GM18861 (cell line): ENCODE measurements around the gene NPIPB6.

Experiments
- ATAC-seq: cut with Tn5 transposase; IDR thresholded peaks from one replicate; pipeline ENCODE4 v1.9.1; 2021; ENCODE audit not compliant: unreplicated experiment

The NPIPB6 gene

GRCh38 chr16:28324235-28324886 is 38.9 kb downstream of the NPIPB6 start:
- no peak for ATAC-seq

GRCh38 chr16:28321700-28322411 is 41.5 kb downstream of the NPIPB6 start:
- no peak for ATAC-seq

DNA sequence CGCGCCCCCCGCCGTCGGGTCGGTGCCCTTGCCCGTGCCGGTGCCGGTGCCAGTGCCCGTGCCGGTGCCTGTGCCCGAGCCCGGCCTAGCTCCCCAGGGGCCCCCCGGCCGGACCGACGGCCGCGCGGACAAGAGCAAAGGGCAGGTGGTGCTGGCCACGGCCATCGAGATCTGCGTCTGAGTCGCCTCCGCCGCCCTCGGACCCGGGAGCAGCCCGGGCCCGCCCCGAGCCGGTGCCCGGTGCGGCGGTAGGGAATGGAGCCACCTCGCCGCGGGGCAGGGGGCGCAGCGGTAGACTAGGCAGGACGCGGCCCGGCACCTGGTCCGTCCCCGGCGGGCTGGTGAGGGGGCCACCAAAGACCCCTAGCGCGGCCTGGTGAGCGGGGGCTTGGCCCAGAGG is 42.6 kb downstream of the NPIPB6 start:
- no peak for ATAC-seq

GRCh38 chr16:28320023-28320561 is 43.2 kb downstream of the NPIPB6 start:
- no peak for ATAC-seq

- ATAC-seq: no peak
These were observed 43.8 kb downstream of the NPIPB6 start for GRCh38 chr16:28319476-28320022.

DNA sequence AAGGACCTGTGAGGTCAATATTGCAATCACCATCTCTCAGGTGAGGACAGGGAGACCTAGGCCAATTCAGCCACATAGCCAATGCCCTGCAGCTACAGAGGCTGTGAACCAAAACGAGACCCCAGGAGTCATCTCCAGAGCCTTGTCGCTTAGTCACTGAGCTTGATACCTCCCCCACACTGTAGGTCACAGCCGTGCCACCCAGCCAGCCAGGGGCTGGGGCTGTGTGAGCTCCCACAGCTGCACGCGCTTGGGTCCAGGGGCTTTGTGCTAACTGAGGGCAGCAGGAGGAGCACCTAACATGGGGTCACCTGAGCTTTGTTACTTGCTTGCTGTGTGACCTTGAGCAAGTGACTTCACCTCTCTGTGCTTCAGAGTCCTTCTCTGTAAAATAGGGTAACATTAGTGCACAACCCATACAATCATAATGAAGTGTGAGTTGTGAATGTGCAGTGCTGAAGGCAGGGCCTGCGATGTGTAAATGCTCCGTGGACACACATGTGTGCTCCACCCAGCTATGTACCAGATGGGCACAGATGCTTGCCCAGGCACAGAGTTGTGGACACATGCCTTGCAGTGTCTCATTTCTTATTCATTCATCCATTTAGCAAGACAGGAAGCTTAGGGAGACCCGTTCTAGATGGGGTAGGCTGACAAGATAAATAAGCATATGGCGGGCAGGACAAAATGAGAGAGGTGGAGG is 45.1 kb downstream of the NPIPB6 start:
- ATAC-seq: no peak

DNA sequence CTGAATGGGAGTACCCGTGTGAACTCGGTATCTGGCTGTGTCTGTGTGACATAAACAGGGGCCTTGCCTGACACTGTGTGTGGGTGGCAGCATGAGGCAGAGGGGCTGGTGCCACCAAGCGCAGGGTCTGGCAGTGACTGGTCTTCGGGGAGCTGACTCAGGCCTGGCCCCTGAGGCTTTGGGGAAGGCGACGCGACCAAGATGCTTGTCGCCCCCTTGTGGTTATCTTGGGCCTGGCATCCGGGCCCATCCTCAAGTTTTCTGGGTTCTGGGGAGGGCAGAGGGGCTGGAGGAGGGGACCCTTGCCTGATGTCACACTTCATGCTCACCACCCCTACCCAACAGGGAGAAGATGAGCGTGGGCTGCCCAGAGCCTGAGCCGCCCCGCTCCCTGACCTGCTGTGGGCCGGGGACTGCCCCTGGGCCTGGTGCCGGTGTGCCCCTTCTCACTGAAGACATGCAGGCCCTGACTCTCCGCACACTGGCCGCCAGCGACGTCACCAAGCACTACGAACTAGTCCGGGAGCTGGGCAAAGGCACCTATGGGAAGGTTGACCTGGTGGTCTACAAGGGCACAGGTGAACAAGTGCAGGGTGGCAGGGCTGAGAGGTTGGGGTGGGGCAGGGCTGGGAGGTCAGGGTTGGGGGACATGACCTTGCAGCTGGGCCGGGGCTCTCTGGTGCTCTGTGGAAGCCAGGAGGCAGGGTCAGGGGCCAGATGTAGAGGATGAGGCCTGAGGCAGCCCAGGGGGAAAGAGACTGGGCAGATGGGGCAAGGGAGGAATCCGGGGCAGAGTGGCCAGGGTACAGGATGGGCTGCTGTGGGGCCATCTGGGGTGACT is 46.0 kb downstream of the NPIPB6 start:
- ATAC-seq: no peak

- no peak for ATAC-seq
These were observed 47.3 kb downstream of the NPIPB6 start for GRCh38 chr16:28316054-28316453.

- ATAC-seq: no peak
These were observed 49.7 kb downstream of the NPIPB6 start for GRCh38 chr16:28313587-28313986.

- ATAC-seq: no peak
These were observed 51.0 kb downstream of the NPIPB6 start for GRCh38 chr16:28312327-28312726.

- no peak for ATAC-seq
These were observed 51.4 kb downstream of the NPIPB6 start for GRCh38 chr16:28311913-28312312.

DNA sequence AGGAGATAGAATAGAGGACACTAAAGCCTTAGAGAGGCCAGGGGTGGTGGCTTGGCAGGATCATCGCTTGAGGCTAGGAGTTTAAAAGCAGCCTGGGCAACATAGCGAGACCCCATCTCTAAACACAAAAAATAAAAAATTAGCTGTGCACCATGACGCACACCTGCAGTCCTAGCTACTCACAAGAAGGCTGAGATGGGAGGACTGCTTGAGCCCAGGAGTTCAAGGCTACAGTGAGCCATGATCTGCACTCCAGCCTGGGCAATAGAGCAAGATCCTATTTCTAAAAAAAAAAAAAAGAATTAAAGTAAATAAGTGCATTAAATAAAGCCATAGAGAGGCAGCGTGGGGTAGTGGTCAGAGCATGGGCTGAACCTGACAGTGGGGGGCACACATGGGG is 51.9 kb downstream of the NPIPB6 start:
- ATAC-seq: no peak

GRCh38 chr16:28310796-28311195 is 52.5 kb downstream of the NPIPB6 start:
- ATAC-seq: no peak

GRCh38 chr16:28309811-28310311 is 53.4 kb downstream of the NPIPB6 start:
- no peak for ATAC-seq

DNA sequence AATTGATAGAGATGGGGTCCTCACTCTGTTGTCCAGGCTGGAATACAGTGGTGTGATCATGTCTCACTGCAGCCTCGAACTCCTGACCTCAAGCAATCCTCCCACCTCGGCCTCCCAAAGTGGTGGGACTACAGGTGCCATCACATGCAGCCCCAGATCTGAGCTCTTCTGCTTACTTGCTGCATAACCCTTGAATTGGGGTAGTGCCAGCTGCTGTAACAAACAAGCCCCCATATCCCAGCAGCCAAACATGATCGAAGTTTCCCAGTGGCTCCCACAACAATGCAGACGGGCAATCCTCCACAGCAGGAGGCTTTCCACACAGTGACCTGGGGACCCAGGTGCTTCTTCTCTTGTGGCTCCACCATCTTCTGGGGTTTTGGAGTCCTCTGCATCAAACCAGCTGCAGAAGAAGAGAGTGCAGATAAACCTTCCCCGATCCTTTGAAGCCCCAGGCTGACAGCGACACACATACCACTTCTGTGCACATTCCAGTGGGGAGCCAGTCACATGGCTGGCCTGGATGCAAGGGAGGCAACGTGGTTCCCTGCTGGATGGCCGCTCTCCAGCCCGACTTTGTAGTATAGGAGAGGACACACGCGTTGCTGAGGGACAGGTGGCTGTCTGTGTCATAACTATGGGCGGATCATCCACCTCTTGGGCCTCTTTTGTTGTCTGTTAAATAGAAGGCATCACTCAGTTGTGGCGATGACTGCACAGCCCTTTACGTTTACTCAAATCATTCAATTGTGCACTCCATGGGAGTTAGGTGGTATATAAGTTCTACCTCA is 54.3 kb downstream of the NPIPB6 start:
- no peak for ATAC-seq

- no peak for ATAC-seq
These were observed 55.4 kb downstream of the NPIPB6 start for GRCh38 chr16:28307936-28308335.

DNA sequence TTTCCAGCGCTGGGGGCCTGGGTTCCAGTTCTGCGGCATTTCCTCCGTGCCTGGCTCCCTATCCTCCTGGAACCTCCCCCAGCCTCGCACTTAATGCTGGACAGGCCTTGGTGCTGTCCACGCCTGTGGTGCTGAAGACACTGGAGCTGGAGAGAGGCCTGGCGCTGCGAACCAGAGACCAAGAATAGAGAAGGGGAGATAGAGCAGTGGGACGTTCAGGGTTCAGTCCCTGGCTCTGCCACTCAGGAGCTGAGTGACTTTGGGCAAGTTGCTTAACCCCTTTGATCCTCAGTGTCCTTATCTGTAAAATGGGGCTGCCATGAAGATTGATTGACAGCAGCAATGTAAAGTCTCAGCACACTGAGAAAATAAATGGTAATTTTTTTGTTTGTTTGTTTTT is 59.1 kb downstream of the NPIPB6 start:
- ATAC-seq: no peak

- no peak for ATAC-seq
These were observed 60.2 kb downstream of the NPIPB6 start for GRCh38 chr16:28303132-28303531.

DNA sequence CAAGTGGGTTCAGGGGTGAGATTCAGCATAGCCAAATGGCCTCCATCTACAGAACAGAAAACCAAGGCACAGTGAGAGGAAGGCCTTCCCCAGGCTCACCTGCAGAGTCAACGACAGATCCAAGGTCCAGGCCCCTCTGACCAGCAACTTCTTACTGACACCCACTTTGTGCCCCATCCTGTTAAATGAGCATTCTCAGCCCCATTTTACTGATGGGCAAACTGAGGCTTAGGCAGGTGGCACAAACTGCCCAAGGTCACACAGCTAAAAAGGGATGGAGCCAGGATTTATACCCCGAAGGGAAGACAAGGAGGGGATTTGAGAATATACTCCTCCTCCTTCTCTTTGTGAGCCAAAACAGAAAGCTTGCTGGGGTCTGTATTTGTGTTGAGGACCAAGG is 61.7 kb downstream of the NPIPB6 start:
- ATAC-seq: no peak

DNA sequence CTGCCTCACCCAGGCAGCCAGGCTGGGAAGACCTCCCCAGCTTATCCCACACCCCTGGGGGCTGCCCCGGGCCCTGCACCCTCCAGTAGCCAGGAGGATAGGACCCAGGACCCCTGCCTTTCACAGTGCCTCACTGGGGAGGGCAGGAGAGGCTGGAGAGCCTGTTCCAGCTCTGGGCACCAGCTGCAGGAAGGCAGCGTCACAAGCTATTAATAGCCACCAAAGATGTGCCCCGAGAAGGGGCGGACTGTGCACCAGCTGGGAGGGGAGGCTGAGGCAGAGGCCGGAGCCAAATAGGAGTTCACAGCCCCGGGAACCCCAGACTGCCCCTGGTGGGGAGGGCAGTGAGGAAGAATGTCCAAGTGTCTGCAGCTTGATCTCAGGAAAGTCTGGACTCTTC is 62.2 kb downstream of the NPIPB6 start:
- ATAC-seq: no peak
